HCT116 (cell line): Measurements from ENCODE around the gene CDR2L. TPM values are rescaled to one million over a fixed set of nuclear protein-coding genes. Genes with fewer than 3 reads are reported as not detected.

Experiments
- ATAC-seq: fragments of 200-7000 bp; cut with Tn5 transposase; 2 replicates; pipeline ENCODE4 v1.9.1; 2020; ENCODE audit warnings: mild to moderate bottlenecking, moderate library complexity
- BruUV-seq: library from RNA; stranded (reverse); fragments of 400-500 nt; replicated peaks from 2 replicates; lab custom pipeline; 2021; lab: Mats Ljungman, UMichigan
- CTCF ChIA-PET: fragments of 300-600 bp; sonication (Branson Sonifier 250); formaldehyde crosslinking; loops from one replicate; lab custom pipeline; 2021; ENCODE audit warnings: antibody characterized with exemption; lab: Charles Lee
- POLR2A ChIA-PET: fragments of 300-600, 350-600 bp; sonication (Branson Sonifier 250); formaldehyde crosslinking; loops from one replicate; lab custom pipeline; 2021; ENCODE audit warnings: antibody characterized with exemption; lab: Charles Lee
- RAD21 ChIA-PET, 2 experiments: fragments of 300-600 bp; sonication (Branson Sonifier 250); formaldehyde crosslinking; loops; one replicate each; lab custom pipeline; 2023; ENCODE audit warnings: low total read pairs in 2 of 2; ENCODE audit not compliant: uncharacterized antibody in 2 of 2, unreplicated experiment in 2 of 2, low non-redundant PET in 1 of 2; lab: Charles Lee
- DNase-seq: peaks from one replicate; pipeline ENCODE4 v3.0.0-alpha.2; 2010; ENCODE audit warnings: low read depth, low spot score
- H2AFZ ChIP-seq: fragments of 200-600 bp; shearing (Covaris generic), sonication (generic); 2 replicates; pipeline ENCODE4 v1.6.1; 2017; ENCODE audit warnings: low read depth, mixed run types, mixed read lengths, antibody characterized with exemption, low read length; ENCODE audit not compliant: poor library complexity, severe bottlenecking
- H3K27ac ChIP-seq: 2 replicates; pipeline ENCODE4 v1.5.1; 2012; ENCODE audit warnings: low read depth, low read length
- H3K27me3 ChIP-seq: fragments of 200-600 bp; sonication (generic); 2 replicates; pipeline ENCODE4 v1.6.1; 2016; ENCODE audit warnings: mixed run types, low read length, mixed read lengths; ENCODE audit not compliant: insufficient read depth
- H3K36me3 ChIP-seq, 2 experiments: fragments of 200-500 bp in 1 of 2; fragments of 200-600 bp in 1 of 2; sonication (Bioruptor generic) in 1 of 2; sonication (generic) in 1 of 2; 2 replicates each; pipeline versions ENCODE4 v1.5.1 to v1.6.1; 2014 to 2016; ENCODE audit warnings: low read length in 2 of 2, inconsistent platforms in 1 of 2, mixed read lengths in 1 of 2, mixed run types in 1 of 2; ENCODE audit not compliant: insufficient read depth in 2 of 2, control insufficient read depth in 1 of 2
- H3K4me1 ChIP-seq, 2 experiments: fragments of 200-600 bp in 1 of 2; sonication (generic) in 1 of 2; 2 replicates each; pipeline versions ENCODE4 v1.5.1 to v1.6.1; 2012 to 2017; ENCODE audit warnings: low read length in 2 of 2, inconsistent platforms in 1 of 2, mild to moderate bottlenecking in 1 of 2, mixed read lengths in 1 of 2, mixed run types in 1 of 2, moderate library complexity in 1 of 2; ENCODE audit not compliant: insufficient read depth in 2 of 2, control insufficient read depth in 1 of 2
- H3K4me2 ChIP-seq: fragments of 200-600 bp; sonication (generic); 2 replicates; pipeline ENCODE4 v1.6.1; 2017; ENCODE audit warnings: mixed run types, low read length, mixed read lengths
- H3K4me3 ChIP-seq, 2 experiments: fragments of 200-600 bp in 1 of 2; sonication (generic) in 1 of 2; replicated peaks in 1 of 2; 2 replicates each; pipeline ENCODE4 v1.5.1; 2011 to 2016; ENCODE audit warnings: low read length in 2 of 2, control low read depth in 1 of 2, low read depth in 1 of 2, mild to moderate bottlenecking in 1 of 2, mixed read lengths in 1 of 2, mixed run types in 1 of 2
- H3K79me2 ChIP-seq: fragments of 200-600 bp; sonication (generic); 2 replicates; pipeline ENCODE4 v1.6.1; 2017; ENCODE audit warnings: mild to moderate bottlenecking, mixed run types, low read length, moderate library complexity, mixed read lengths; ENCODE audit not compliant: insufficient read depth
- H3K9ac ChIP-seq: fragments of 200-600 bp; sonication (generic); 2 replicates; pipeline ENCODE4 v1.6.1; 2016; ENCODE audit warnings: low read length, mixed read lengths
- H3K9me2 ChIP-seq: fragments of 200-600 bp; sonication (generic), shearing (Covaris generic); 2 replicates; pipeline ENCODE4 v1.6.1; 2017; ENCODE audit warnings: mixed run types, mild to moderate bottlenecking, moderate library complexity; ENCODE audit not compliant: insufficient read depth
- H3K9me3 ChIP-seq, 2 experiments: fragments of 200-500 bp in 1 of 2; fragments of 200-600 bp in 1 of 2; sonication (Bioruptor generic) in 1 of 2; sonication (generic) in 1 of 2; 2 replicates each; pipeline ENCODE4 v1.6.1; 2014 to 2017; ENCODE audit warnings: low read length in 2 of 2, mixed read lengths in 2 of 2, inconsistent platforms in 1 of 2, low read depth in 1 of 2, mild to moderate bottlenecking in 1 of 2, mixed run types in 1 of 2, moderate library complexity in 1 of 2; ENCODE audit not compliant: control insufficient read depth in 1 of 2, insufficient read depth in 1 of 2
- H4K20me1 ChIP-seq: fragments of 200-600 bp; sonication (generic), shearing (Covaris generic); 2 replicates; pipeline ENCODE4 v1.6.1; 2017; ENCODE audit warnings: mixed run types, mild to moderate bottlenecking, moderate library complexity; ENCODE audit not compliant: insufficient read depth
- ATF3 ChIP-seq: IDR thresholded peaks from 2 replicates; pipeline ENCODE4 v1.6.1; 2012
- CEBPB ChIP-seq: IDR thresholded peaks from 2 replicates; pipeline ENCODE4 v1.6.1; 2012; ENCODE audit warnings: low read depth
- ELF1 ChIP-seq: IDR thresholded peaks from 2 replicates; pipeline ENCODE4 v1.6.1; 2012; ENCODE audit warnings: low read depth, borderline replicate concordance
- EZH2 ChIP-seq: fragments of 200-600 bp; sonication (generic); IDR thresholded peaks from 2 replicates; pipeline ENCODE4 v1.6.1; 2017; ENCODE audit warnings: antibody characterized with exemption, mixed run types
- FOSL1 ChIP-seq: IDR thresholded peaks from 2 replicates; pipeline ENCODE4 v1.6.1; 2012; ENCODE audit warnings: low read depth
- JUND ChIP-seq: IDR thresholded peaks from 2 replicates; pipeline ENCODE4 v1.6.1; 2012
- MAX ChIP-seq: IDR thresholded peaks from 2 replicates; pipeline ENCODE4 v1.6.1; 2012
- POLR2AphosphoS5 ChIP-seq: IDR thresholded peaks from 2 replicates; pipeline ENCODE4 v1.6.1; 2011; ENCODE audit warnings: mild to moderate bottlenecking, low read depth, low read length, moderate library complexity
- SIN3A ChIP-seq: IDR thresholded peaks from 2 replicates; pipeline ENCODE4 v1.6.1; 2012; ENCODE audit warnings: low read depth
- SP1 ChIP-seq: IDR thresholded peaks from 2 replicates; pipeline ENCODE4 v1.6.1; 2012; ENCODE audit warnings: low read depth
- SRF ChIP-seq: IDR thresholded peaks from 2 replicates; pipeline ENCODE4 v1.6.1; 2012; ENCODE audit warnings: low read depth
- TCF7L2 ChIP-seq: IDR thresholded peaks from 2 replicates; pipeline ENCODE4 v1.7.0; 2011; ENCODE audit warnings: borderline replicate concordance, inconsistent platforms; ENCODE audit not compliant: insufficient read depth, insufficient read length; ENCODE audit errors: extremely low read depth
- ZBTB33 ChIP-seq: IDR thresholded peaks from 2 replicates; pipeline ENCODE4 v1.6.1; 2011; ENCODE audit warnings: mild to moderate bottlenecking, low read length, moderate library complexity; ENCODE audit not compliant: insufficient replicate concordance; ENCODE audit errors: extremely low read depth
- ZFX ChIP-seq: fragments of 450-650 bp; IDR thresholded peaks from 2 replicates; pipeline ENCODE4 v1.6.1; 2017
- intact Hi-C: fragments of 100-400 bp; cut with micrococcal nuclease; formaldehyde crosslinking; loops from 2 replicates; pipeline ENCODE4 v1.10.0; 2022
- total RNA-seq: library from RNA; stranded (reverse); gene quantifications from one replicate; pipeline ENCODE4 v1.2.1, GENCODE V29; 2021; ENCODE audit not compliant: unreplicated experiment

Gene CDR2L
- total RNA-seq, 1 experiment from 2014 or later: 26.5 TPM

- Histone ChIP-seq H3K36me3 (no peaks in the 10 kb centered on the region), H3K27me3 (no peaks in the 10 kb centered on the region), H3K79me2 (no peaks in the 10 kb centered on the region), H3K27ac (peak overlapping the region; percentile 29; the same call in 1 of the 2 replicates), H3K4me2 (peak overlapping the region; percentile 52), H3K9me3 (no peaks in the 10 kb centered on the region), H3K4me3 (no peak overlapping the region), H2AFZ (no peak overlapping the region), H3K9me2 (no peaks in the 10 kb centered on the region), H4K20me1 (no peaks in the 10 kb centered on the region), H3K4me1 (peaks cover 7 to 17% of the 10 kb centered on the region in 2 experiments; a peak in 3 of 4 replicates), H3K9ac (peak overlapping the region; percentile 23; the same call in 1 of the 2 replicates)
- intact Hi-C loops: loop anchor here (2.0 to 5.0 kb wide), 3 partner anchors 72 to 151 kb away; partner anchors contain the start of gene FDXR
- ChIA-PET RAD21 (interaction anchor here in 1 of 2 experiments (0.8 to 1.9 kb wide), 6 partner anchors 35 to 239 kb away, joined by 3 to 11 read pairs (median 4); partner anchors contain the start of gene FDXR), POLR2A (interaction anchor here (0.8 to 2.3 kb wide), 2 partner anchors 12 to 150 kb away, joined by 3 to 5 read pairs; partner anchors contain the start of genes ARMC7 and HID1), CTCF (interaction anchor here (0.8 to 3.9 kb wide), 27 partner anchors 8 to 302 kb away, joined by 3 to 36 read pairs (median 12); partner anchors contain the start of genes FDXR, HID1, MRPL58 and OTOP2)
- BruUV-seq: no TSS peak
- ATAC-seq: peak; percentile 42
- TF ChIP-seq ZFX (no peak), POLR2AphosphoS5 (no peak), SIN3A (no peak)
- no peak for DNase-seq
Measured at GRCh38 chr17:74959826-74960515, 27.5 kb upstream of the CDR2L start.

GRCh38 chr17:74960570-74961342, 26.7 kb upstream of the CDR2L start:
- Histone ChIP-seq H3K4me3 (no peak overlapping the region), H3K4me2 (peak overlapping the region; percentile 52), H3K27ac (peak overlapping the region; percentile 29; the same call in 1 of the 2 replicates), H3K36me3 (no peaks in the 10 kb centered on the region), H4K20me1 (no peaks in the 10 kb centered on the region), H3K4me1 (peaks cover 7 to 17% of the 10 kb centered on the region in 2 experiments; a peak in 3 of 4 replicates), H3K27me3 (no peaks in the 10 kb centered on the region), H3K9me3 (no peaks in the 10 kb centered on the region), H2AFZ (no peak overlapping the region), H3K9ac (peak overlapping the region; percentile 23; the same call in 1 of the 2 replicates), H3K79me2 (no peaks in the 10 kb centered on the region), H3K9me2 (no peaks in the 10 kb centered on the region)
- ATAC-seq (peak; percentile 67), DNase-seq (peak; percentile 54)
- RAD21 ChIA-PET: interaction anchor here (0.6 to 1.9 kb wide), 14 partner anchors 27 to 273 kb away, joined by 3 to 11 read pairs (median 4); partner anchors contain the start of genes CDR2L (in 1 of the 2) and FDXR (in 1 of the 2)
- POLR2A ChIA-PET: interaction anchor here (0.6 to 2.3 kb wide), 9 partner anchors 9 to 241 kb away, joined by 3 to 10 read pairs (median 3); partner anchors contain the start of genes ARMC7, CDR2L, FDXR and HID1
- CTCF ChIA-PET: interaction anchor here (0.6 to 3.9 kb wide), 50 partner anchors 9 to 452 kb away, joined by 3 to 36 read pairs (median 8); partner anchors contain the start of genes ATP5PD, CDR2L, FDXR and HID1
- BruUV-seq: no TSS peak
- intact Hi-C loops: loop anchor here (1.0 to 5.0 kb wide), 7 partner anchors 46 to 452 kb away; partner anchors contain the start of gene MRPL58
- no peak for TF ChIP-seq EZH2
- TF ChIP-seq ATF3: no peak
- no peak for TF ChIP-seq JUND
- no peak for TF ChIP-seq CEBPB
- TF ChIP-seq TCF7L2: peak; percentile 39
- TF ChIP-seq ZFX: no peak; the same call in 1 of the 2 replicates
- no peak for TF ChIP-seq FOSL1
- TF ChIP-seq SIN3A: no peak
- TF ChIP-seq SRF: no peak
- TF ChIP-seq ZBTB33: no peak
- peak; percentile 97 for TF ChIP-seq MAX
- no peak for TF ChIP-seq ELF1
- TF ChIP-seq SP1: no peak
